H9 (cell line): ENCODE results near the gene VPS13C. TPM values are rescaled to one million over a fixed set of nuclear protein-coding genes. Genes with fewer than 3 reads are reported as not detected.

Experiments used
- DNase-seq: peaks from one replicate; pipeline ENCODE4 v3.0.0-alpha.2; 2017
- H2AFZ ChIP-seq: one replicate; pipeline ENCODE4 v1.6.1; 2013; ENCODE audit warnings: mild to moderate bottlenecking, low read length, control low read depth, moderate library complexity
- H2AK5ac ChIP-seq: 2 replicates; pipeline ENCODE4 v1.6.1; 2013; ENCODE audit warnings: low read length, control low read depth, mixed read lengths; ENCODE audit not compliant: insufficient read length
- H2BK120ac ChIP-seq: one replicate; pipeline ENCODE4 v1.6.1; 2013; ENCODE audit warnings: low read depth, mild to moderate bottlenecking, low read length, control low read depth, inconsistent platforms; ENCODE audit not compliant: poor library complexity, severe bottlenecking
- H2BK12ac ChIP-seq: 2 replicates; pipeline ENCODE4 v1.6.1; 2013; ENCODE audit warnings: low read length, control low read depth, mixed read lengths, low read depth; ENCODE audit not compliant: insufficient read length
- H2BK15ac ChIP-seq: 2 replicates; pipeline ENCODE4 v1.6.1; 2013; ENCODE audit warnings: low read depth, low read length, control low read depth
- H2BK20ac ChIP-seq: one replicate; pipeline ENCODE4 v1.6.1; 2013; ENCODE audit warnings: low read depth, mild to moderate bottlenecking, low read length, control low read depth, inconsistent platforms; ENCODE audit not compliant: poor library complexity, severe bottlenecking
- H2BK5ac ChIP-seq: 2 replicates; pipeline ENCODE4 v1.6.1; 2013; ENCODE audit warnings: low read length, control low read depth, mixed read lengths; ENCODE audit not compliant: insufficient read length
- H3K14ac ChIP-seq: 2 replicates; pipeline ENCODE4 v1.6.1; 2013; ENCODE audit warnings: low read length, control low read depth; ENCODE audit not compliant: insufficient read depth
- H3K18ac ChIP-seq: 2 replicates; pipeline ENCODE4 v1.6.1; 2013; ENCODE audit warnings: low read depth, mild to moderate bottlenecking, mixed read lengths, low read length, control low read depth; ENCODE audit not compliant: insufficient read length
- H3K23ac ChIP-seq: 2 replicates; pipeline ENCODE4 v1.6.1; 2013; ENCODE audit warnings: low read length, control low read depth, mixed read lengths, low read depth; ENCODE audit not compliant: insufficient read length
- H3K23me2 ChIP-seq: 2 replicates; pipeline ENCODE4 v1.6.1; 2013; ENCODE audit warnings: low read depth, mild to moderate bottlenecking, mixed read lengths, low read length, control low read depth; ENCODE audit not compliant: insufficient read length, poor library complexity, severe bottlenecking
- H3K27ac ChIP-seq: 2 replicates; pipeline ENCODE4 v1.5.1; 2013; ENCODE audit warnings: low read length, control low read depth, mixed read lengths, low read depth; ENCODE audit not compliant: insufficient read length
- H3K27me3 ChIP-seq: 2 replicates; pipeline ENCODE4 v1.6.1; 2013; ENCODE audit warnings: low read length, control low read depth, inconsistent platforms; ENCODE audit not compliant: insufficient read depth
- H3K4ac ChIP-seq: 2 replicates; pipeline ENCODE4 v1.6.1; 2013; ENCODE audit warnings: low read depth, mild to moderate bottlenecking, control low read depth, inconsistent platforms, low read length, moderate library complexity
- H3K4me1 ChIP-seq: 2 replicates; pipeline ENCODE4 v1.6.1; 2013; ENCODE audit warnings: low read length, control low read depth, inconsistent platforms; ENCODE audit not compliant: insufficient read depth
- H3K4me2 ChIP-seq: 2 replicates; pipeline ENCODE4 v1.6.1; 2013; ENCODE audit warnings: low read length, control low read depth, mixed read lengths; ENCODE audit not compliant: insufficient read length, insufficient read depth
- H3K56ac ChIP-seq: 2 replicates; pipeline ENCODE4 v1.6.1; 2013; ENCODE audit warnings: low read depth, mild to moderate bottlenecking, mixed read lengths, low read length, control low read depth; ENCODE audit not compliant: insufficient read length
- H3K79me1 ChIP-seq: 2 replicates; pipeline ENCODE4 v1.6.1; 2013; ENCODE audit warnings: low read depth, mild to moderate bottlenecking, moderate library complexity, low read length, control low read depth, inconsistent platforms; ENCODE audit not compliant: insufficient read depth, poor library complexity, severe bottlenecking
- H3K79me2 ChIP-seq: 2 replicates; pipeline ENCODE4 v1.6.1; 2013; ENCODE audit warnings: low read length, control low read depth, inconsistent platforms; ENCODE audit not compliant: insufficient read depth
- H3K9ac ChIP-seq: 2 replicates; pipeline ENCODE4 v1.6.1; 2013; ENCODE audit warnings: low read length, control low read depth, mixed read lengths; ENCODE audit not compliant: insufficient read length; ENCODE audit errors: extremely low read depth
- H3K9me3 ChIP-seq: one replicate; pipeline ENCODE4 v1.6.1; 2013; ENCODE audit warnings: low read depth, low read length, inconsistent platforms; ENCODE audit not compliant: control insufficient read depth
- H3T11ph ChIP-seq: one replicate; pipeline ENCODE4 v1.6.1; 2013; ENCODE audit warnings: mild to moderate bottlenecking, low read length, control low read depth, inconsistent platforms
- H4K20me1 ChIP-seq: one replicate; pipeline ENCODE4 v1.6.1; 2013; ENCODE audit not compliant: control insufficient read depth, insufficient read length, insufficient read depth
- H4K5ac ChIP-seq: 2 replicates; pipeline ENCODE4 v1.6.1; 2013; ENCODE audit warnings: low read depth, mild to moderate bottlenecking, mixed read lengths, low read length, control low read depth; ENCODE audit not compliant: insufficient read length
- H4K8ac ChIP-seq: replicated peaks from 2 replicates; pipeline ENCODE4 v1.6.1; 2013; ENCODE audit warnings: low read length, control low read depth, mixed read lengths, low read depth; ENCODE audit not compliant: insufficient read length
- H4K91ac ChIP-seq: 2 replicates; pipeline ENCODE4 v1.6.1; 2013; ENCODE audit warnings: low read depth, mild to moderate bottlenecking, moderate library complexity, mixed read lengths, low read length, control low read depth; ENCODE audit not compliant: insufficient read length
- H3K27ac Mint-ChIP-seq, 3 experiments: 2 replicates in 2 of 3; 3 replicates in 1 of 3; pipeline ENCODE4 v1.8.0; 2020 to 2021; ENCODE audit warnings: mixed read lengths in 3 of 3, mild to moderate bottlenecking in 1 of 3, moderate library complexity in 1 of 3
- H3K27me3 Mint-ChIP-seq: 2 replicates; pipeline ENCODE4 v1.8.0; 2021; ENCODE audit warnings: low read depth, mild to moderate bottlenecking, moderate library complexity, mixed read lengths
- H3K36me3 Mint-ChIP-seq, 3 experiments: 2 replicates in 2 of 3; 3 replicates in 1 of 3; pipeline ENCODE4 v1.8.0; 2020 to 2021; ENCODE audit warnings: low read depth in 3 of 3, mixed read lengths in 3 of 3; ENCODE audit not compliant: insufficient read depth in 1 of 3
- H3K4me1 Mint-ChIP-seq, 2 experiments: 2 replicates each; pipeline ENCODE4 v1.8.0; 2020; ENCODE audit warnings: mixed read lengths in 2 of 2
- H3K4me3 Mint-ChIP-seq, 2 experiments: 2 replicates in 1 of 2; 3 replicates in 1 of 2; pipeline ENCODE4 v1.8.0; 2020 to 2021; ENCODE audit warnings: mild to moderate bottlenecking in 2 of 2, mixed read lengths in 2 of 2, moderate library complexity in 1 of 2
- H3K9me3 Mint-ChIP-seq, 2 experiments: 2 replicates in 1 of 2; 3 replicates in 1 of 2; pipeline ENCODE4 v1.8.0; 2020; ENCODE audit warnings: mild to moderate bottlenecking in 2 of 2, mixed read lengths in 2 of 2, moderate library complexity in 1 of 2
- WGBS: extraction: QIAGEN DNeasy Blood & Tissue Kit; methylation state at CpG from one replicate; pipeline ENCODE4 v1.1.7; 2013; ENCODE audit warnings: missing lambda C conversion rate, low lambda C conversion rate, mixed read lengths; ENCODE audit not compliant: insufficient read length; ENCODE audit errors: extremely low coverage; 5-methylcytosine and 5-hydroxymethylcytosine counted together
- total RNA-seq: library from RNA; stranded (reverse); gene quantifications from 2 replicates; pipeline ENCODE4 v1.2.1, GENCODE V29; 2021
- TF ChIP-seq, protein P1 (sequence below): fragments of 200-600 bp; sonication (generic); conservative IDR thresholded peaks from 3 replicates; pipeline ENCODE4 v1.8.0; 2021; ENCODE audit warnings: antibody characterized with exemption, mild to moderate bottlenecking

The VPS13C gene
- total RNA-seq, 1 experiment from 2014 or later: 14.2 TPM

DNA sequence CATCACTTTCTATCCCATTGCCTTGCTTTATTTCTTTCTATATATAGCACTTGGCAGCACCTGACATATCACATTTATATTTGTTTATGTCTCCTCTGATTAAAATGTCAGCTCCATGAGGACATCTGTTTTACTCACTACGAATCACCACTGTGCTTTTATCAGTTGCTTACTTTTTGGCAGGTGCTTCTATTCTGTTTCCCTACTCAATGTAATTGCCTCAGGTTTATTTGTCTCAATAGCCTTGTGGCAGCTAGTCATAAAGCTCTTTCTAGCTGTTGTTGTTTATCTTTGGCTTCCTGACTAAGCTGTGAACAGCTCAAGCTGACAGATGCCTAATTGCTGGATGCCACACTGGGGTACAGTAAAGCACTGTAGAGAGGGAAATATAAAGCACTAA, 85.5 kb downstream of the VPS13C start:
- no peak overlapping the region for H3K56ac ChIP-seq
- no peak overlapping the region for H3K18ac ChIP-seq
- DNase-seq: no peak
- no peak overlapping the region for H2BK5ac ChIP-seq
- H3K4me2 ChIP-seq: no peak overlapping the region
- no peak overlapping the region for H3K27ac ChIP-seq
- no CpG with 5 or more reads among the region's 1 CpG for WGBS
- no peak overlapping the region for H3T11ph ChIP-seq
- H3K4me3 Mint-ChIP-seq: no peak overlapping the region
- H4K91ac ChIP-seq: no peak overlapping the region
- TF ChIP-seq, protein P1, sequence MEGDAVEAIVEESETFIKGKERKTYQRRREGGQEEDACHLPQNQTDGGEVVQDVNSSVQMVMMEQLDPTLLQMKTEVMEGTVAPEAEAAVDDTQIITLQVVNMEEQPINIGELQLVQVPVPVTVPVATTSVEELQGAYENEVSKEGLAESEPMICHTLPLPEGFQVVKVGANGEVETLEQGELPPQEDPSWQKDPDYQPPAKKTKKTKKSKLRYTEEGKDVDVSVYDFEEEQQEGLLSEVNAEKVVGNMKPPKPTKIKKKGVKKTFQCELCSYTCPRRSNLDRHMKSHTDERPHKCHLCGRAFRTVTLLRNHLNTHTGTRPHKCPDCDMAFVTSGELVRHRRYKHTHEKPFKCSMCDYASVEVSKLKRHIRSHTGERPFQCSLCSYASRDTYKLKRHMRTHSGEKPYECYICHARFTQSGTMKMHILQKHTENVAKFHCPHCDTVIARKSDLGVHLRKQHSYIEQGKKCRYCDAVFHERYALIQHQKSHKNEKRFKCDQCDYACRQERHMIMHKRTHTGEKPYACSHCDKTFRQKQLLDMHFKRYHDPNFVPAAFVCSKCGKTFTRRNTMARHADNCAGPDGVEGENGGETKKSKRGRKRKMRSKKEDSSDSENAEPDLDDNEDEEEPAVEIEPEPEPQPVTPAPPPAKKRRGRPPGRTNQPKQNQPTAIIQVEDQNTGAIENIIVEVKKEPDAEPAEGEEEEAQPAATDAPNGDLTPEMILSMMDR: no peak
- no peaks in the 10 kb centered on the region; the same call in 1 of the 2 replicates for H3K27me3 Mint-ChIP-seq
- no peak overlapping the region for H2BK12ac ChIP-seq
- no peaks in the 10 kb centered on the region for H3K4me1 ChIP-seq
- no peak overlapping the region for H4K5ac ChIP-seq
- no peaks in the 10 kb centered on the region for H3K9me3 Mint-ChIP-seq
- no peak overlapping the region for H3K4ac ChIP-seq
- no peak overlapping the region for H3K27ac Mint-ChIP-seq
- no peaks in the 10 kb centered on the region for H3K9me3 ChIP-seq
- no peak overlapping the region for H2AK5ac ChIP-seq
- H3K4me1 Mint-ChIP-seq: no peaks in the 10 kb centered on the region
- no peak overlapping the region for H3K14ac ChIP-seq
- no peaks in the 10 kb centered on the region for H3K23me2 ChIP-seq
- no peaks in the 10 kb centered on the region for H3K27me3 ChIP-seq
- no peak overlapping the region for H3K23ac ChIP-seq
- H3K9ac ChIP-seq: no peak overlapping the region
- H2BK20ac ChIP-seq: no peak overlapping the region
- H2BK15ac ChIP-seq: no peak overlapping the region
- no peaks in the 10 kb centered on the region for H3K79me1 ChIP-seq
- H3K79me2 ChIP-seq: no peaks in the 10 kb centered on the region
- peaks cover 2 to 14% (median 6%) of the 10 kb centered on the region in 3 experiments; a peak in 5 of 7 replicates for H3K36me3 Mint-ChIP-seq
- H4K20me1 ChIP-seq: no peaks in the 10 kb centered on the region
- H2AFZ ChIP-seq: no peak overlapping the region
- no peak overlapping the region for H2BK120ac ChIP-seq
- H4K8ac ChIP-seq: no peak overlapping the region
